HepG2 (cell line): ENCODE results near the gene LHX5. TPM values are rescaled to one million over a fixed set of nuclear protein-coding genes. Genes with fewer than 3 reads are reported as not detected.

ENCODE experiments used
- ELF3 ChIP-seq: IDR thresholded peaks from 2 replicates; pipeline ENCODE4 v1.6.1; 2016; ENCODE audit warnings: missing genetic modification reagents, missing compliant biosample characterization
- FOXO1 ChIP-seq: sonication (generic); formaldehyde crosslinking; IDR thresholded peaks from 2 replicates; pipeline ENCODE4 v1.4.0; 2020; ENCODE audit warnings: missing genetic modification reagents
- GATAD2A ChIP-seq: IDR thresholded peaks from 2 replicates; pipeline ENCODE4 v1.6.1; 2016
- HES4 ChIP-seq: sonication (generic); formaldehyde crosslinking; IDR thresholded peaks from 2 replicates; pipeline ENCODE4 v1.9.0; 2021; ENCODE audit warnings: mild to moderate bottlenecking, missing genetic modification reagents, borderline replicate concordance
- KAT2B ChIP-seq: fragments of 150-350 bp; IDR thresholded peaks from 2 replicates; pipeline ENCODE4 v1.6.1; 2014; ENCODE audit warnings: low read depth, low read length, borderline replicate concordance
- KDM4B ChIP-seq: sonication (generic); formaldehyde crosslinking; IDR thresholded peaks from 2 replicates; pipeline ENCODE4 v1.4.0; 2020; ENCODE audit warnings: missing genetic modification reagents
- MLLT10 ChIP-seq: sonication (generic); formaldehyde crosslinking; IDR thresholded peaks from 2 replicates; pipeline ENCODE4 v1.4.0; 2020; ENCODE audit warnings: missing genetic modification reagents
- ZEB1 ChIP-seq: IDR thresholded peaks from 2 replicates; pipeline ENCODE4 v1.6.1; 2012; ENCODE audit warnings: mild to moderate bottlenecking, low read depth, inconsistent platforms; ENCODE audit not compliant: insufficient replicate concordance
- ZFP37 ChIP-seq: sonication (generic); formaldehyde crosslinking; IDR thresholded peaks from 2 replicates; pipeline ENCODE4 v1.4.0; 2020; ENCODE audit warnings: missing genetic modification reagents, borderline replicate concordance
- ZFP62 ChIP-seq: sonication (generic); formaldehyde crosslinking; IDR thresholded peaks from 2 replicates; pipeline ENCODE4 v1.4.0; 2020; ENCODE audit warnings: missing genetic modification reagents
- ZNF331 ChIP-seq: sonication (generic); formaldehyde crosslinking; IDR thresholded peaks from 2 replicates; pipeline ENCODE4 v1.4.0; 2020; ENCODE audit warnings: missing genetic modification reagents
- ZNF367 ChIP-seq: sonication (generic); formaldehyde crosslinking; IDR thresholded peaks from 2 replicates; pipeline ENCODE4 v1.4.0; 2020; ENCODE audit warnings: missing genetic modification reagents, borderline replicate concordance
- ZNF484 ChIP-seq: sonication (generic); formaldehyde crosslinking; IDR thresholded peaks from 2 replicates; pipeline ENCODE4 v1.5.1; 2020; ENCODE audit warnings: mild to moderate bottlenecking, low read depth, missing genetic modification reagents, borderline replicate concordance
- ZNF543 ChIP-seq: sonication (generic); formaldehyde crosslinking; IDR thresholded peaks from 2 replicates; pipeline ENCODE4 v1.4.0; 2020; ENCODE audit warnings: mild to moderate bottlenecking, missing genetic modification reagents
- ZNF891 ChIP-seq: sonication (generic); formaldehyde crosslinking; IDR thresholded peaks from 2 replicates; pipeline ENCODE4 v1.5.0; 2020; ENCODE audit warnings: mild to moderate bottlenecking, missing genetic modification reagents
- ZSCAN25 ChIP-seq: sonication (generic); formaldehyde crosslinking; IDR thresholded peaks from 2 replicates; pipeline ENCODE4 v1.8.0; 2022; ENCODE audit warnings: mild to moderate bottlenecking, missing genetic modification reagents
- polyA plus RNA-seq, 8 experiments: library from polyadenylated mRNA; depleted of rRNA in 3 of 8; stranded (reverse) in 7 of 8; unstranded in 1 of 8; fragments of >200 nt; fragmentation: Illumina TruSeq in 4 of 8; extraction: Trizol in 4 of 8; gene quantifications; 2 replicates each; pipeline versions ENCODE4 v1.2.1 to v1.2.3, GENCODE V29; 2011 to 2016; ENCODE audit warnings: low read depth in 4 of 8, missing spikeins in 1 of 8, mixed read lengths in 1 of 8; ENCODE audit not compliant: insufficient read depth in 1 of 8
- total RNA-seq, 5 experiments: library from RNA; depleted of rRNA; stranded (reverse); fragments of >200 nt; fragmentation: Illumina TruSeq; extraction: Trizol; gene quantifications; 2 replicates each; pipeline ENCODE4 v1.2.3, GENCODE V29; 2016; ENCODE audit warnings: low read depth in 1 of 5
- TF ChIP-seq, protein P1 (sequence below): IDR thresholded peaks from 2 replicates; pipeline ENCODE4 v1.6.1; 2018; ENCODE audit warnings: missing genetic modification reagents, mild to moderate bottlenecking, missing compliant biosample characterization
- TF ChIP-seq, protein P2 (sequence below): sonication (generic); formaldehyde crosslinking; IDR thresholded peaks from 2 replicates; pipeline ENCODE4 v1.5.0; 2020; ENCODE audit warnings: missing genetic modification reagents
- TF ChIP-seq, protein P3 (sequence below): sonication (generic); formaldehyde crosslinking; IDR thresholded peaks from 2 replicates; pipeline ENCODE4 v1.8.1; 2023; ENCODE audit warnings: missing genetic modification reagents, inconsistent platforms, borderline replicate concordance
- TF ChIP-seq, protein P4 (sequence below): sonication (generic); formaldehyde crosslinking; IDR thresholded peaks from 2 replicates; pipeline ENCODE4 v1.4.0; 2020; ENCODE audit warnings: missing genetic modification reagents, borderline replicate concordance
- TF ChIP-seq, protein P5 (sequence below): IDR thresholded peaks from 2 replicates; pipeline ENCODE4 v1.6.1; 2018; ENCODE audit warnings: missing genetic modification reagents

Gene LHX5
- total and polyA plus RNA-seq, 2 of the 13 experiments (the other 11 are each of a cell fraction or from before 2014, with no cell fraction given), result not detected

DNA sequence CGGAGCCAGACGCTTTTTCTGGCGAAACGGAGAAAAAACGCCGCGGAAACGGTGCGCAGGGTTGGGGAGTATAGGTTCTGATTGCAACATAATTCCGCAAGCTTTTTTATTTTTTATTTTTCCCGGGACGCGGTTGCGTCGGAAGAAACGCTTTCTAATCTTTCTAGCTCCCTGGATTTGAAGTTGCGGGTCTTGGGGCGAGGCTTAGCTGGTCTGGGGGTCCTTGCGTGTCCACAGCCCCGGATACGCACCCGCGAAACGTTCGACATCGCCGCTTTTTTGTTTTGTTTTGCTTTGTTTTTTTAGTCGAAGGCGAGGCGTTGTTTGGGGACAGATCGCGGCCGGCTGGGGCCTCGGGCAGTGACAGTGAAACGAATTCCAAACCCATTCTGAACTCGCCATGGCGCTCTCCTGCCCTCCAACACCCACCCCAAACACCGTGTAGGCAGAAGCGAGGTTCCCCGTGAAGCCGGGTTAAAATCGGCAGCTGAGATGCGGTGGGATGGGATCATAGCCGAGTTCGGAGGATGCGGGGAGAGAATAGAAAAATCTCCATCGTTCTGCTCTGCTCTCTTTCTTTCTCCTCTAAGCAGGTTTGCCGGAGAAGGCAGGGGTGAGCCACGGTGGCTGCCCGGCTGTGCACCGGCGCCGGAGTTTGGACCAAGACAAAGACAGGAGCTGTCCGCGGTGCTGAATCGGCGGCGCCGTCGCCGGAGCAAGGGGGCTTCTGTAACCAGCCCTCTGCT, 8.1 kb upstream of the LHX5 start (continued):
- TF ChIP-seq ZFP37, result peak; percentile 79; the same call in 1 of the 2 replicates
- TF ChIP-seq ZNF484 (CRISPR knock-in tag), result 0 out of 2 replicates have a peak, but pooled peaks have one; percentile 47
- no peak for TF ChIP-seq ZEB1
- peak; percentile 37; the same call in 1 of the 2 replicates for TF ChIP-seq ELF3
- no peak for TF ChIP-seq MLLT10 (CRISPR knock-in tag)
- TF ChIP-seq ZSCAN25, result peak; percentile 71; the same call in 1 of the 2 replicates
- TF ChIP-seq ZNF331 (CRISPR knock-in tag), result peak; percentile 64; the same call in 1 of the 2 replicates
- TF ChIP-seq KAT2B, result no peak
- TF ChIP-seq HES4 (CRISPR knock-in tag), result 0 out of 2 replicates have a peak, but pooled peaks have one; percentile 68
- peak; percentile 62; the same call in 1 of the 2 replicates for TF ChIP-seq KDM4B (CRISPR knock-in tag)
- TF ChIP-seq ZNF543 (CRISPR knock-in tag), result no peak
- peak; percentile 79 for TF ChIP-seq ZNF891 (CRISPR knock-in tag)
- TF ChIP-seq, protein P1, sequence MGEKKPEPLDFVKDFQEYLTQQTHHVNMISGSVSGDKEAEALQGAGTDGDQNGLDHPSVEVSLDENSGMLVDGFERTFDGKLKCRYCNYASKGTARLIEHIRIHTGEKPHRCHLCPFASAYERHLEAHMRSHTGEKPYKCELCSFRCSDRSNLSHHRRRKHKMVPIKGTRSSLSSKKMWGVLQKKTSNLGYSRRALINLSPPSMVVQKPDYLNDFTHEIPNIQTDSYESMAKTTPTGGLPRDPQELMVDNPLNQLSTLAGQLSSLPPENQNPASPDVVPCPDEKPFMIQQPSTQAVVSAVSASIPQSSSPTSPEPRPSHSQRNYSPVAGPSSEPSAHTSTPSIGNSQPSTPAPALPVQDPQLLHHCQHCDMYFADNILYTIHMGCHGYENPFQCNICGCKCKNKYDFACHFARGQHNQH, result peak; percentile 57; the same call in 1 of the 2 replicates
- no peak for TF ChIP-seq ZFP62
- TF ChIP-seq, protein P2, sequence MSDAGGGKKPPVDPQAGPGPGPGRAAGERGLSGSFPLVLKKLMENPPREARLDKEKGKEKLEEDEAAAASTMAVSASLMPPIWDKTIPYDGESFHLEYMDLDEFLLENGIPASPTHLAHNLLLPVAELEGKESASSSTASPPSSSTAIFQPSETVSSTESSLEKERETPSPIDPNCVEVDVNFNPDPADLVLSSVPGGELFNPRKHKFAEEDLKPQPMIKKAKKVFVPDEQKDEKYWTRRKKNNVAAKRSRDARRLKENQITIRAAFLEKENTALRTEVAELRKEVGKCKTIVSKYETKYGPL, result peak; percentile 86; the same call in 1 of the 2 replicates
- TF ChIP-seq, protein P3, sequence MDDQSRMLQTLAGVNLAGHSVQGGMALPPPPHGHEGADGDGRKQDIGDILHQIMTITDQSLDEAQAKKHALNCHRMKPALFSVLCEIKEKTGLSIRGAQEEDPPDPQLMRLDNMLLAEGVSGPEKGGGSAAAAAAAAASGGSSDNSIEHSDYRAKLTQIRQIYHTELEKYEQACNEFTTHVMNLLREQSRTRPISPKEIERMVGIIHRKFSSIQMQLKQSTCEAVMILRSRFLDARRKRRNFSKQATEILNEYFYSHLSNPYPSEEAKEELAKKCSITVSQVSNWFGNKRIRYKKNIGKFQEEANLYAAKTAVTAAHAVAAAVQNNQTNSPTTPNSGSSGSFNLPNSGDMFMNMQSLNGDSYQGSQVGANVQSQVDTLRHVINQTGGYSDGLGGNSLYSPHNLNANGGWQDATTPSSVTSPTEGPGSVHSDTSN (CRISPR knock-in tag), result peak; percentile 87; the same call in 1 of the 2 replicates
- TF ChIP-seq FOXO1 (CRISPR knock-in tag), result 0 out of 2 replicates have a peak, but pooled peaks have one; percentile 39
- no peak for TF ChIP-seq GATAD2A
- TF ChIP-seq ZNF367, result peak; percentile 84; the same call in 1 of the 2 replicates
- TF ChIP-seq, protein P4, sequence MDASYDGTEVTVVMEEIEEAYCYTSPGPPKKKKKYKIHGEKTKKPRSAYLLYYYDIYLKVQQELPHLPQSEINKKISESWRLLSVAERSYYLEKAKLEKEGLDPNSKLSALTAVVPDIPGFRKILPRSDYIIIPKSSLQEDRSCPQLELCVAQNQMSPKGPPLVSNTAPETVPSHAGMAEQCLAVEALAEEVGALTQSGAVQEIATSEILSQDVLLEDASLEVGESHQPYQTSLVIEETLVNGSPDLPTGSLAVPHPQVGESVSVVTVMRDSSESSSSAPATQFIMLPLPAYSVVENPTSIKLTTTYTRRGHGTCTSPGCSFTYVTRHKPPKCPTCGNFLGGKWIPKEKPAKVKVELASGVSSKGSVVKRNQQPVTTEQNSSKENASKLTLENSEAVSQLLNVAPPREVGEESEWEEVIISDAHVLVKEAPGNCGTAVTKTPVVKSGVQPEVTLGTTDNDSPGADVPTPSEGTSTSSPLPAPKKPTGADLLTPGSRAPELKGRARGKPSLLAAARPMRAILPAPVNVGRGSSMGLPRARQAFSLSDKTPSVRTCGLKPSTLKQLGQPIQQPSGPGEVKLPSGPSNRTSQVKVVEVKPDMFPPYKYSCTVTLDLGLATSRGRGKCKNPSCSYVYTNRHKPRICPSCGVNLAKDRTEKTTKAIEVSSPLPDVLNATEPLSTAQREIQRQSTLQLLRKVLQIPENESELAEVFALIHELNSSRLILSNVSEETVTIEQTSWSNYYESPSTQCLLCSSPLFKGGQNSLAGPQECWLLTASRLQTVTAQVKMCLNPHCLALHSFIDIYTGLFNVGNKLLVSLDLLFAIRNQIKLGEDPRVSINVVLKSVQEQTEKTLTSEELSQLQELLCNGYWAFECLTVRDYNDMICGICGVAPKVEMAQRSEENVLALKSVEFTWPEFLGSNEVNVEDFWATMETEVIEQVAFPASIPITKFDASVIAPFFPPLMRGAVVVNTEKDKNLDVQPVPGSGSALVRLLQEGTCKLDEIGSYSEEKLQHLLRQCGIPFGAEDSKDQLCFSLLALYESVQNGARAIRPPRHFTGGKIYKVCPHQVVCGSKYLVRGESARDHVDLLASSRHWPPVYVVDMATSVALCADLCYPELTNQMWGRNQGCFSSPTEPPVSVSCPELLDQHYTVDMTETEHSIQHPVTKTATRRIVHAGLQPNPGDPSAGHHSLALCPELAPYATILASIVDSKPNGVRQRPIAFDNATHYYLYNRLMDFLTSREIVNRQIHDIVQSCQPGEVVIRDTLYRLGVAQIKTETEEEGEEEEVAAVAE (CRISPR knock-in tag), result peak; percentile 36; the same call in 1 of the 2 replicates
- TF ChIP-seq, protein P5, sequence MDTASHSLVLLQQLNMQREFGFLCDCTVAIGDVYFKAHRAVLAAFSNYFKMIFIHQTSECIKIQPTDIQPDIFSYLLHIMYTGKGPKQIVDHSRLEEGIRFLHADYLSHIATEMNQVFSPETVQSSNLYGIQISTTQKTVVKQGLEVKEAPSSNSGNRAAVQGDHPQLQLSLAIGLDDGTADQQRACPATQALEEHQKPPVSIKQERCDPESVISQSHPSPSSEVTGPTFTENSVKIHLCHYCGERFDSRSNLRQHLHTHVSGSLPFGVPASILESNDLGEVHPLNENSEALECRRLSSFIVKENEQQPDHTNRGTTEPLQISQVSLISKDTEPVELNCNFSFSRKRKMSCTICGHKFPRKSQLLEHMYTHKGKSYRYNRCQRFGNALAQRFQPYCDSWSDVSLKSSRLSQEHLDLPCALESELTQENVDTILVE (CRISPR knock-in tag), result 0 out of 2 replicates have a peak, but pooled peaks have one; percentile 46
